HEK293T (cell line): Measurements from ENCODE around the gene HDAC10.

Source experiments
- BHLHE40 ChIP-seq: fragments of 450-650 bp; IDR thresholded peaks from 2 replicates; pipeline ENCODE4 v1.6.1; 2016; ENCODE audit warnings: mild to moderate bottlenecking, moderate library complexity, borderline replicate concordance
- FOXA1 ChIP-seq: fragments of 450-650 bp; IDR thresholded peaks from 2 replicates; pipeline ENCODE4 v1.6.1; 2016; ENCODE audit warnings: mild to moderate bottlenecking
- FOXK2 ChIP-seq: fragments of 450-650 bp; IDR thresholded peaks from 2 replicates; pipeline ENCODE4 v1.6.1; 2016; ENCODE audit warnings: mild to moderate bottlenecking
- FOXM1 ChIP-seq: fragments of 450-650 bp; IDR thresholded peaks from 2 replicates; pipeline ENCODE4 v1.6.1; 2017; ENCODE audit warnings: mild to moderate bottlenecking, borderline replicate concordance
- LEF1 ChIP-seq: fragments of 450-650 bp; IDR thresholded peaks from 2 replicates; pipeline ENCODE4 v1.6.1; 2017; ENCODE audit warnings: mild to moderate bottlenecking, borderline replicate concordance
- PKNOX1 ChIP-seq: fragments of 450-650 bp; IDR thresholded peaks from 2 replicates; pipeline ENCODE4 v1.6.1; 2016
- SP1 ChIP-seq: fragments of 450-650 bp; IDR thresholded peaks from 2 replicates; pipeline ENCODE4 v1.6.1; 2017
- SUZ12 ChIP-seq: fragments of 450-650 bp; IDR thresholded peaks from 2 replicates; pipeline ENCODE4 v1.6.1; 2016; ENCODE audit warnings: mild to moderate bottlenecking

- TF ChIP-seq FOXK2 (no peak), BHLHE40 (no peak), PKNOX1 (no peak), SUZ12 (no peak), SP1 (no peak), FOXM1 (no peak), FOXA1 (no peak), LEF1 (no peak)
Observed at GRCh38 chr22:50255607-50256006, 4.5 kb upstream of the HDAC10 start.
